Heart right ventricle (tissue), 16 donors: ENCODE data around the gene ARHGEF10L. TPM values are rescaled to one million over a fixed set of nuclear protein-coding genes. Genes with fewer than 3 reads are reported as not detected.

ENCODE experiments used
- ATAC-seq, 8 donors: fragments of 200-7000 bp; cut with Tn5 transposase; one replicate each; pipeline ENCODE4 v1.9.1; 2020; ENCODE audit warnings: mild to moderate bottlenecking in 8 of 8, moderate library complexity in 8 of 8, moderate number of reproducible peaks in 1 of 8
- DNase-seq, 2 donors: peaks; one replicate each; pipeline ENCODE4 v3.0.0-alpha.2; 2020
- H3K27ac ChIP-seq, 10 donors: fragments of 200-600 bp; sonication (generic) in 2 of 10; one replicate each; pipeline versions ENCODE4 v1.5.0 to v1.8.0; 2020 to 2022; ENCODE audit warnings: mild to moderate bottlenecking in 3 of 10
- H3K27me3 ChIP-seq, 7 donors: fragments of 200-600 bp; one replicate each; pipeline ENCODE4 v1.8.0; 2021 to 2022; ENCODE audit warnings: mild to moderate bottlenecking in 2 of 7
- H3K36me3 ChIP-seq, 9 donors: fragments of 200-600 bp; sonication (generic) in 1 of 9; one replicate each; pipeline versions ENCODE4 v1.5.0 to v1.8.0; 2020 to 2022; ENCODE audit warnings: mild to moderate bottlenecking in 2 of 9
- H3K4me1 ChIP-seq, 9 donors: fragments of 200-600 bp; sonication (generic) in 1 of 9; one replicate each; pipeline versions ENCODE4 v1.5.0 to v1.8.0; 2020 to 2022; ENCODE audit warnings: mild to moderate bottlenecking in 4 of 9
- H3K4me3 ChIP-seq, 10 donors: fragments of 200-600 bp; sonication (generic) in 2 of 10; one replicate each; pipeline versions ENCODE4 v1.5.0 to v1.8.0; 2020 to 2022; ENCODE audit warnings: mild to moderate bottlenecking in 7 of 10, moderate library complexity in 2 of 10
- H3K9me3 ChIP-seq, 11 donors: fragments of 200-600 bp in 10 of 11; sonication (generic) in 2 of 11; one replicate each; pipeline versions ENCODE4 v1.5.0 to v1.8.0; 2013 to 2022; ENCODE audit warnings: mild to moderate bottlenecking in 2 of 11, control low read depth in 1 of 11, moderate library complexity in 1 of 11
- WGBS, 2 donors: extraction: QIAGEN DNeasy Blood & Tissue Kit; methylation state at CpG; one replicate each; pipeline ENCODE4 v1.1.7; 2013; ENCODE audit warnings: inconsistent platforms in 1 of 2; 5-methylcytosine and 5-hydroxymethylcytosine counted together
- intact Hi-C, 10 donors: fragments of 100-400 bp; cut with DNase I; formaldehyde crosslinking; loops; one replicate each; pipeline versions ENCODE4 v1.11.1 to v1.14.2; 2022
- polyA plus RNA-seq, 2 donors: library from polyadenylated mRNA; stranded (reverse); fragments of 200-250 nt; gene quantifications; one replicate each; pipeline ENCODE4 v1.2.3, GENCODE V29; 2013
- total RNA-seq, 10 donors: library from RNA; stranded (reverse); fragmentation: NEBNext Ultra II Directional in 3 of 10; extraction: Animal tissue kit (Norgen Biotek cat#: 25700) in 3 of 10; gene quantifications; one replicate each; pipeline versions ENCODE4 v1.2.1 to v1.2.4, GENCODE V29; 2021 to 2023
- TF ChIP-seq, protein P1 (sequence below), 9 donors: fragments of 200-600 bp; sonication (generic) in 2 of 9; IDR thresholded peaks; one replicate each; pipeline versions ENCODE4 v1.5.0 to v1.8.0; 2021 to 2022; ENCODE audit warnings: antibody characterized with exemption in 9 of 9, mild to moderate bottlenecking in 5 of 9, moderate library complexity in 1 of 9
- donor health status: Arrhythmogenic right ventricular cardiomyopathy.
- donor health status: ischemic (EF 13 %, LVEDD 7.1; RV severe dilation, severe dysfunction).
- donor health status: healthy with polysubstance abuse.
- donor health status: DM: no; HTN: yes; CAD: no.
- donor health status: DM: no; HTN: no; CAD: no.
- donor health status: ischemic (EF 25% LVEDD 6.9; RV normal size, moderate dysfunction).
- donor health status: ischemic (EF 25% LVEDD 5.7; RV mildly dilated, moderate dysfunction).
- donor health status: healthy.
- donor health status: DM: yes; HTN: yes; CAD: no.
- donor health status: Ischemic cardiomyopathy.
- donor health status: ischemic (EF 35%, LVEDD 5.7; RV mildly dilated, moderate dysfunction).
- donor health status: nonischemic (EF 11% LVEDD 7.7; RV severe dilation, severe dysfunction).
- donor health status: DM: yes; HTN: yes; CAD: no.
- donor health status: PGD.
- donor health status: ischemic (EF 29% LVEDD 5.4; RV normal size, mild dysfunction).
- donor health status: nonischemic (EF 23%, LVEDD 6.1; RV moderate dilation, normal function).

ARHGEF10L gene
- total and polyA plus RNA-seq, 12 donors = 45.4 to 68.4 (median 50.6) TPM

DNA sequence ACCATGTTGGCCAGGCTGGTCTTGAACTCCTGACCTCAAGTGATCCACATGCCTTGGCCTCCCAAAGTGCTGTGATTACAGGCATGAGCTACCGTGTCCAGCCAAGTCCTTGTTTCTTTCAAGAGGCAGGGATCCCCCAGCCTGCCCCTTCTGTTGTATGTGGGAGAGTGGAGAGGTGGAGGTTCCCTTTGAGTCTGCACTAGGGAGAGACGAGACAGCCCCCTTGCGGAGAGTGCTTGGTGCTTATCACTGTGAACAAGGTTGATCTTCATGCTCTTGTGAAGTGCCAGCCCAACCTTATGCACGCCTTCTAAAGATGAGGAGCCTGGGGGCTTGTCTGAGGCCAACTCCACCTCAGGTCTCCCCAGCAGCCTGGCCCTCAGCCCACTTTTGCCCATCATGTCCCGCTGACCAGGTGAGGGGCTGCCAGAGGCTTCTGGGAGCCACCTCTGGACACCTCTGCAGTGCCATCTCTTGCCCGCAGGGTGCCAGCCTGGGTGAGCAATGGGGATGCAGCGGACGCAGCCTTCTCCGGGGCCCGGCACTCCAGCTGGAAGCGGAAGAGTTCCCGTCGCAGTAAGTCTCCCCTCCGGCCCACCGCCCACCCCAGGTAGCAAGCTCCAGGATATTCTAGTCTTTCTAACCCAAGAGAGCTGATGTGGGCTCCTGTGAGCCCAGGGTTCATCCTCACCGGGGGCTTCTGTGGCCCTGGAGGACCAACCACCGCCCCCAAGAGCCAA is 62.3 kb downstream of the ARHGEF10L start:
- peaks cover 0 to 9% (median 0%) of the 10 kb centered on the region in 9 donors for H3K36me3 ChIP-seq
- H3K27me3 ChIP-seq = no peaks in the 10 kb centered on the region
- H3K4me1 ChIP-seq = peaks cover 10 to 46% (median 29%) of the 10 kb centered on the region in 9 donors
- 93 to 94% methylated on average over 17 of the region's 17 CpGs for WGBS, 2 donors
- peak overlapping the region in 1 of 10 donors; percentile 2 for H3K27ac ChIP-seq
- H3K9me3 ChIP-seq = no peaks in the 10 kb centered on the region
- DNase-seq (no peak), ATAC-seq (no peak)
- H3K4me3 ChIP-seq = no peak overlapping the region
- intact Hi-C loops = loop anchor here in 4 of 10 donors (10.0 kb wide), 2 partner anchors 177 to 187 kb away; no protein-coding TSS in a partner anchor
- TF ChIP-seq, protein P1, sequence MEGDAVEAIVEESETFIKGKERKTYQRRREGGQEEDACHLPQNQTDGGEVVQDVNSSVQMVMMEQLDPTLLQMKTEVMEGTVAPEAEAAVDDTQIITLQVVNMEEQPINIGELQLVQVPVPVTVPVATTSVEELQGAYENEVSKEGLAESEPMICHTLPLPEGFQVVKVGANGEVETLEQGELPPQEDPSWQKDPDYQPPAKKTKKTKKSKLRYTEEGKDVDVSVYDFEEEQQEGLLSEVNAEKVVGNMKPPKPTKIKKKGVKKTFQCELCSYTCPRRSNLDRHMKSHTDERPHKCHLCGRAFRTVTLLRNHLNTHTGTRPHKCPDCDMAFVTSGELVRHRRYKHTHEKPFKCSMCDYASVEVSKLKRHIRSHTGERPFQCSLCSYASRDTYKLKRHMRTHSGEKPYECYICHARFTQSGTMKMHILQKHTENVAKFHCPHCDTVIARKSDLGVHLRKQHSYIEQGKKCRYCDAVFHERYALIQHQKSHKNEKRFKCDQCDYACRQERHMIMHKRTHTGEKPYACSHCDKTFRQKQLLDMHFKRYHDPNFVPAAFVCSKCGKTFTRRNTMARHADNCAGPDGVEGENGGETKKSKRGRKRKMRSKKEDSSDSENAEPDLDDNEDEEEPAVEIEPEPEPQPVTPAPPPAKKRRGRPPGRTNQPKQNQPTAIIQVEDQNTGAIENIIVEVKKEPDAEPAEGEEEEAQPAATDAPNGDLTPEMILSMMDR (IDR thresholded peaks at IDR 0.05) = no peak

DNA sequence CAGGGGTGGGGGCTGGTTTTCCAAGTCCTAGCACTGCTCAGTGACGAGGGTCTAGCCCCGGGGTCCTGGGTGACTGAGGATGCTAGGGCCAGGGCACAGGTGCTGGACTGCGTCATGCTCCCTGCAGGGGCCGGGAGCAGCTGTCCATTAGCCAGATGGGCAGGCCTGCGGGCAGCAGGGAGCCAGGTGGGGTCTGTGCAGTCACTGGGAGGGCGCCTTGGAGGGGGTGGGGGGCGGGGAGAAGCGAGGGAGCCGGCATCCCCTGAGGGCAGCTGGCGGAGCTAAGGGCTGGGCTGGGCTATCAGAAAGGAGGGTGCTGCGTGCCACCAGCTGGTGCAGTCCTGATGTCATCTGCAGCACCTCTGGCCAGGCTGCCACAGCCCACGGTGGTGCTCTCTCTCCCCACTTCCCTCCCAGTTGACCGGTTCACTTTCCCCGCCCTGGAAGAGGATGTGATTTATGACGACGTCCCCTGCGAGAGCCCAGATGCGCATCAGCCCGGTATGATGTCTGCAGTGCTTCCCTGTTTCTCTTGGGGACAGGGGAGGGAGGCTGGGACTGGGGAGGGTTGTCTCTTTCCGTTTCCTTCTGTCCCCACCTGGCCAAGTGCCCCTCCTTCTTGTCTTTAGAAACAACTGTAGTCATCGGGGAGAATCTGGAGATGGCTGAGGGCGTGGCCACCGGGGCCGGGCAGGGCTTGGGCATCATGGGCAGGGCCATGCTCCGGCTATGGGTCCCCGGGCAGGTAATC is 63.8 kb downstream of the ARHGEF10L start:
- Histone ChIP-seq H3K27me3 (no peaks in the 10 kb centered on the region), H3K9me3 (no peaks in the 10 kb centered on the region), H3K27ac (no peak overlapping the region), H3K4me1 (peaks cover 10 to 44% (median 29%) of the 10 kb centered on the region in 9 donors), H3K4me3 (no peak overlapping the region), H3K36me3 (peaks cover 0 to 22% (median 0%) of the 10 kb centered on the region in 9 donors)
- TF ChIP-seq, protein P1 (IDR thresholded peaks at IDR 0.05) = no peak
- ATAC-seq = no peak
- 71 to 80% methylated on average over 26 of the region's 26 CpGs for WGBS, 2 donors
- intact Hi-C loops = loop anchor here in 4 of 10 donors (10.0 kb wide), 2 partner anchors 178 to 188 kb away; no protein-coding TSS in a partner anchor
- no peak for DNase-seq

DNA sequence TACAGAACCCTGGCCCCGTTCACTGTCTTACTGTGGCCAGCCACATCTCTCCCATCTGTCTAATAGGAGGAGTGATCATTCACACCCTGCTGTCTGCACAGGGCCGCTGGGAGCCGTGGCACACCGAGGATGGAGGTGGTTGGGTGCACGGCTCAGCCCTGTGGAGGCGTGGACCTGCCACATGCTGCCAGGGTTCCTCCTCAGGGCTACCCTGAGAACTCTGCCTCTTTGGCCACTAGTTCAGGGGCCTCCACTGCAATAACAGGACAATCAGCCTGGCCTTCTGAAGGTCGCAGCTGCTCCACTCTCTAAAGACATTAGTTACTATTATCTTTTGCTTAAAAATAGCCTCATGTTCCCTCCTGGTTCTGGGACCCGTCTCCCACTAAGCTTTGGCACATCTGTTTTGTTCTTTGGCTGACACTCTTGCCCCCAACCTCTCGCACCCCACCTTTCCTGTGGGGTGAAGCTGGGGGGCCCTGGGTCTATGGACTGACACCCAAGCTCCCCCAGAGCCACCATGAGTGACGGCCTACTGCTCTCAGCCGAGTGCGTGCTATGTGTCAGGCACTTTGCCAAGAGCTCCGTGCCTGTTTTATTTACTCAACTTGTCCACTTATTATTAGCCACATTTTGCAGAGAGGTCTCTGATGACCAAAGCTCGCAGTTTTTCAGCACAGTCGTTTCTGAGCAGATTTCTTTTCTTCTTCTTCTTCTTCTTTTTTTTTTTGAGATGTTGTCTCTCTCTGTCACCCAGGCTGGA is 66.3 kb downstream of the ARHGEF10L start:
- H3K4me1 ChIP-seq = peaks cover 10 to 29% (median 21%) of the 10 kb centered on the region in 9 donors

More for the DNA sequence above, 66.3 kb downstream of the ARHGEF10L start:
- TF ChIP-seq, protein P1 (IDR thresholded peaks at IDR 0.05) = no peak
- DNase-seq = peak; percentile 46 to 64
- 33 to 36% methylated on average over 15 of the region's 15 CpGs for WGBS, 2 donors
- ATAC-seq = peak; percentile 61 to 84 (median 73)
- Histone ChIP-seq H3K27ac (peak overlapping the region; percentile 60 to 93 (median 82)), H3K9me3 (no peaks in the 10 kb centered on the region), H3K4me3 (no peak overlapping the region), H3K27me3 (no peaks in the 10 kb centered on the region), H3K36me3 (peaks cover 0 to 37% (median 0%) of the 10 kb centered on the region in 9 donors)
- intact Hi-C loops = loop anchor here in 9 of 10 donors (1.0 to 10.0 kb wide), 8 partner anchors 101 to 191 kb away; no protein-coding TSS in a partner anchor
